K562 (cell line): ENCODE results near the gene CPNE8. TPM values are rescaled to one million over a fixed set of nuclear protein-coding genes. Genes with fewer than 3 reads are reported as not detected.

Experiments used
- ATAC-seq: fragments of 200-7000 bp; cut with Tn5 transposase; 3 replicates; pipeline ENCODE4 v1.9.1; 2020; ENCODE audit warnings: moderate library complexity
- BruUV-seq: library from RNA; stranded (reverse); fragments of 400-500 nt; replicated peaks from 2 replicates; lab custom pipeline; 2021; lab: Mats Ljungman, UMichigan
- CTCF ChIA-PET: fragments of 300-600 bp; formaldehyde crosslinking; extraction: SDS; loops from one replicate; lab custom pipeline; 2021; ENCODE audit warnings: low intra/inter-chr PET ratio; lab: Yijun Ruan, JAX
- POLR2A ChIA-PET: fragments of 300-600, 350-650 bp; sonication (Branson Sonifier 250); formaldehyde crosslinking; extraction: SDS; loops from one replicate; lab custom pipeline; 2021; ENCODE audit warnings: antibody characterized with exemption, inconsistent platforms; lab: Yijun Ruan, JAX
- DNase-seq, 4 experiments: peaks; one replicate each; pipeline versions ENCODE4 v3.0.0 to v3.0.0-alpha.2; 2011 to 2018; ENCODE audit warnings: low spot score in 3 of 4, mixed read lengths in 3 of 4; ENCODE audit errors: extremely low read depth in 1 of 4
- FAIRE-seq: peaks from 2 replicates; lab custom pipeline; 2011; peaks lifted over from hg19 to GRCh38; lab: Jason Lieb, UNC
- H2AFZ ChIP-seq: 2 replicates; pipeline ENCODE4 v1.6.0; 2011; ENCODE audit warnings: low read depth, low read length, control low read depth, inconsistent platforms
- H3K27ac ChIP-seq: fragments of 200-600 bp; 3 replicates; pipeline ENCODE4 v1.8.0; 2011; ENCODE audit warnings: low read depth, mild to moderate bottlenecking, control low read depth, inconsistent platforms, low read length, moderate library complexity, mixed read lengths; ENCODE audit errors: extremely low read depth
- H3K27me3 ChIP-seq, 2 experiments: fragments of 300-600 bp in 1 of 2; 2 replicates in 1 of 2; 3 replicates in 1 of 2; pipeline versions ENCODE4 v1.6.0 to v1.8.0; 2011; ENCODE audit warnings: inconsistent platforms in 2 of 2, low read length in 2 of 2, mild to moderate bottlenecking in 1 of 2, mixed read lengths in 1 of 2, moderate library complexity in 1 of 2; ENCODE audit not compliant: control insufficient read depth in 2 of 2, insufficient read depth in 2 of 2
- H3K36me3 ChIP-seq: fragments of 300-600 bp; 3 replicates; pipeline ENCODE4 v1.8.0; 2011; ENCODE audit warnings: mild to moderate bottlenecking, low read length, inconsistent platforms; ENCODE audit not compliant: control insufficient read depth, insufficient read depth
- H3K4me1 ChIP-seq, 2 experiments: fragments of 200-600 bp in 1 of 2; replicated peaks in 1 of 2; 2 replicates in 1 of 2; 3 replicates in 1 of 2; pipeline versions ENCODE4 v1.5.1 to v1.8.0; 2011; ENCODE audit warnings: inconsistent platforms in 2 of 2, low read length in 2 of 2, mild to moderate bottlenecking in 1 of 2, mixed read lengths in 1 of 2, moderate library complexity in 1 of 2; ENCODE audit not compliant: control insufficient read depth in 2 of 2, insufficient read depth in 2 of 2
- H3K4me2 ChIP-seq: 2 replicates; pipeline ENCODE4 v1.6.1; 2011; ENCODE audit warnings: low read length, control low read depth, inconsistent platforms, mixed read lengths; ENCODE audit not compliant: insufficient read depth
- H3K4me3 ChIP-seq: fragments of 200-600 bp; sonication (generic), shearing (Covaris generic); 2 replicates; pipeline ENCODE4 v1.5.1; 2016; ENCODE audit warnings: control low read depth, inconsistent platforms
- H3K79me2 ChIP-seq: fragments of 200-600 bp; 3 replicates; pipeline ENCODE4 v1.8.0; 2011; ENCODE audit warnings: low read length, inconsistent platforms; ENCODE audit not compliant: control insufficient read depth, insufficient read depth
- H3K9ac ChIP-seq, 2 experiments: 2 replicates each; pipeline versions ENCODE4 v1.6.0 to v1.6.1; 2011; ENCODE audit warnings: low read depth in 2 of 2, low read length in 2 of 2, control low read depth in 1 of 2, inconsistent platforms in 1 of 2, mild to moderate bottlenecking in 1 of 2, mixed read lengths in 1 of 2; ENCODE audit not compliant: insufficient read depth in 1 of 2
- H3K9me1 ChIP-seq: one replicate; pipeline ENCODE4 v1.6.0; 2011; ENCODE audit warnings: inconsistent platforms, mild to moderate bottlenecking, low read length, moderate library complexity; ENCODE audit not compliant: control insufficient read depth, insufficient read depth
- H3K9me3 ChIP-seq: replicated peaks from 2 replicates; pipeline ENCODE4 v1.5.1; 2011; ENCODE audit warnings: low read depth, low read length, inconsistent platforms; ENCODE audit not compliant: control insufficient read depth, insufficient read depth
- H4K20me1 ChIP-seq: replicated peaks from 2 replicates; pipeline ENCODE4 v1.6.1; 2011; ENCODE audit warnings: low read length, inconsistent platforms, mixed read lengths; ENCODE audit not compliant: control insufficient read depth, insufficient read depth
- ASH1L ChIP-seq: fragments of 450-650 bp; IDR thresholded peaks from 2 replicates; pipeline ENCODE4 v1.6.1; 2018; ENCODE audit warnings: borderline replicate concordance, mild to moderate bottlenecking, low read depth; ENCODE audit not compliant: partially characterized antibody
- FOSL1 ChIP-seq: fragments of 200-800 bp; sonication (Bioruptor generic); conservative IDR thresholded peaks from 2 replicates; pipeline ENCODE4 v1.6.1; 2016; ENCODE audit warnings: missing genetic modification characterization, missing compliant biosample characterization
- KDM4B ChIP-seq, 2 experiments: fragments of 450-650 bp in 1 of 2; sonication (generic) in 1 of 2; IDR thresholded peaks; 2 replicates each; pipeline ENCODE4 v1.6.1; 2016 to 2017; ENCODE audit warnings: borderline replicate concordance in 2 of 2, antibody characterized with exemption in 1 of 2, low read depth in 1 of 2, mild to moderate bottlenecking in 1 of 2
- L3MBTL2 ChIP-seq: fragments of 450-650 bp; IDR thresholded peaks from 2 replicates; pipeline ENCODE4 v1.6.1; 2016; ENCODE audit warnings: mild to moderate bottlenecking, moderate library complexity
- NONO ChIP-seq, 2 experiments: fragments of 200-400 bp in 1 of 2; fragments of 450-650 bp in 1 of 2; formaldehyde crosslinking in 1 of 2; IDR thresholded peaks; 2 replicates each; pipeline ENCODE4 v1.6.1; 2017; ENCODE audit warnings: low read depth in 2 of 2, mild to moderate bottlenecking in 2 of 2, moderate library complexity in 2 of 2, low read length in 1 of 2
- POLR2B ChIP-seq: fragments of 450-650 bp; IDR thresholded peaks from 2 replicates; pipeline ENCODE4 v1.6.1; 2018; ENCODE audit warnings: low read depth; ENCODE audit not compliant: partially characterized antibody
- PURB ChIP-seq: sonication (generic); formaldehyde crosslinking; IDR thresholded peaks from 2 replicates; pipeline ENCODE4 v1.9.0; 2021; ENCODE audit warnings: low read depth, mild to moderate bottlenecking, missing genetic modification reagents
- SAFB2 ChIP-seq: fragments of 200-400 bp; formaldehyde crosslinking; IDR thresholded peaks from 2 replicates; pipeline ENCODE4 v1.6.1; 2018; ENCODE audit warnings: borderline replicate concordance, low read length, low read depth, moderate library complexity; ENCODE audit not compliant: severe bottlenecking
- ZNF133 ChIP-seq: fragments of 250-450 bp; sonication (Bioruptor Pico); IDR thresholded peaks from 2 replicates; pipeline ENCODE4 v1.4.0; 2020; ENCODE audit warnings: mild to moderate bottlenecking
- ZNF408 ChIP-seq: fragments of 250-450 bp; sonication (Bioruptor Pico); IDR thresholded peaks from 2 replicates; pipeline ENCODE4 v1.4.0; 2020; ENCODE audit warnings: low read depth, mild to moderate bottlenecking, moderate library complexity
- ZNF764 ChIP-seq: fragments of 250-450 bp; sonication (Bioruptor Pico); IDR thresholded peaks from 2 replicates; pipeline ENCODE4 v1.4.0; 2020; ENCODE audit warnings: low read depth, mild to moderate bottlenecking, moderate library complexity
- WGBS: fragments of 100-300 bp; shearing (Covaris generic); methylation state at CpG from one replicate; pipeline ENCODE4 v1.1.6; 2016; ENCODE audit warnings: low coverage, mixed read lengths; ENCODE audit not compliant: insufficient coverage; ENCODE audit errors: missing lambda C conversion rate; 5-methylcytosine and 5-hydroxymethylcytosine counted together
- in situ Hi-C: fragments of 300-500 bp; cut with MboI; formaldehyde crosslinking; loops from 4 replicates; pipeline ENCODE4 v1.15.0; 2018; ENCODE audit warnings: inconsistent platforms, mixed read lengths
- intact Hi-C: fragments of 100-400 bp; cut with micrococcal nuclease; formaldehyde crosslinking; loops from 2 replicates; pipeline ENCODE4 v1.14.2; 2022
- polyA plus RNA-seq, 8 experiments: library from polyadenylated mRNA; depleted of rRNA in 4 of 8; stranded (reverse) in 5 of 8; unstranded in 3 of 8; fragments of >200 nt; fragmentation: Nextera tagmentation in 2 of 8; fragmentation: Illumina TruSeq in 1 of 8; extraction: Ambion mirVana in 2 of 8; extraction: Trizol in 1 of 8; gene quantifications; 2 replicates each; pipeline versions ENCODE4 v1.2.1 to v1.2.3, GENCODE V29; 2011 to 2014; ENCODE audit warnings: inconsistent platforms in 1 of 8, missing spikeins in 1 of 8
- total RNA-seq, 7 experiments: library from RNA; depleted of rRNA in 6 of 7; stranded (reverse); fragments of >200 nt in 6 of 7; fragmentation: Illumina TruSeq in 2 of 7; extraction: Trizol in 2 of 7; gene quantifications; 2 replicates each; pipeline versions ENCODE4 v1.2.1 to v1.2.3, GENCODE V29; 2011 to 2021; ENCODE audit warnings: low replicate concordance in 1 of 7
- TF ChIP-seq, protein P1 (sequence below): fragments of 450-650 bp; IDR thresholded peaks from 2 replicates; pipeline ENCODE4 v1.7.1; 2018; ENCODE audit warnings: mild to moderate bottlenecking, low read depth; ENCODE audit not compliant: partially characterized antibody
- TF ChIP-seq, protein P2 (sequence below): fragments of 200-800 bp; sonication (Bioruptor generic); IDR thresholded peaks from 2 replicates; pipeline ENCODE4 v1.6.1; 2017; ENCODE audit warnings: missing genetic modification characterization, missing compliant biosample characterization
- TF ChIP-seq, protein P3 (sequence below): fragments of 450-650 bp; formaldehyde crosslinking; IDR thresholded peaks from 2 replicates; pipeline ENCODE4 v1.4.0; 2022; ENCODE audit warnings: missing genetic modification characterization
- TF ChIP-seq, protein P4 (sequence below): fragments of 450-650 bp; IDR thresholded peaks from 2 replicates; pipeline ENCODE4 v1.6.1; 2017; ENCODE audit warnings: antibody characterized with exemption

Gene CPNE8
- total and polyA plus RNA-seq, 9 of the 15 experiments (the other 6 are each of a cell fraction or from before 2014, with no cell fraction given), result 2.4 to 7.0 (median 4.2) TPM

DNA sequence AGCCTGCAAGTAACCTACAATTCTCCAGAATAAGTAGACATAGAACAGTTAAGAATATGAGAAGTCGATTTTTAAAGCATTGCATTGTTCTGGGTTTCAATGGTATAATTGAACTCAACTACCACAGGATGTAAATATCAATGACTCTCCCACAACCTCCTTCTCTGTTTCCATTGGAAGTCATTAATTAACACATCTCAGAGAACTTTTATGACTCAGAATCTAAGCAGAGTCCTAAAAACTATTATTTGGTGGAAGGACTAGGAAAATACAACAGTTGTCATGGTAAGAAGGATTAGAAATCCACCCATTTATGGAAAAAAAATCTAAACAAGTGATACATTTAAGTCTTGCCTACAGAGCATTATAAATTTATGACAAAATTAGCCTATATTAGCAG lies 21.1 kb upstream of the CPNE8 start:
- ChIA-PET CTCF (no interaction called here), POLR2A (no interaction called here)
- Histone ChIP-seq H3K4me3 (no peak overlapping the region), H3K36me3 (no peaks in the 10 kb centered on the region), H3K27ac (no peak overlapping the region), H3K9me3 (no peaks in the 10 kb centered on the region; the same call in 1 of the 2 replicates), H3K4me1 (no peaks in the 10 kb centered on the region; a peak in 1 of 5 replicates), H3K9me1 (no peaks in the 10 kb centered on the region), H3K4me2 (no peak overlapping the region), H4K20me1 (no peaks in the 10 kb centered on the region), H3K79me2 (no peaks in the 10 kb centered on the region), H3K9ac (no peak overlapping the region), H3K27me3 (no peaks in the 10 kb centered on the region), H2AFZ (no peak overlapping the region)
- in situ Hi-C loops (no loop called here), intact Hi-C loops (no loop called here)
- DNase-seq (no peak), ATAC-seq (no peak), FAIRE-seq (no peak)
- BruUV-seq, result no TSS peak
- 0% methylated on average over 1 of the region's 1 CpG for WGBS
- TF ChIP-seq POLR2B (no peak), L3MBTL2 (no peak), NONO (IDR thresholded peaks at IDR 0.05; ENCODE audit: low read depth in 2 of 2, low read length in 1 of 2) (no peak), ZNF133 (CRISPR knock-in tag) (no peak), FOSL1 (tag) (no peak), SAFB2 (no peak), ZNF408 (CRISPR knock-in tag) (no peak), ASH1L (no peak), ZNF764 (CRISPR knock-in tag) (no peak), PURB (CRISPR knock-in tag) (no peak), KDM4B (IDR thresholded peaks at IDR 0.05; ENCODE audit: borderline replicate concordance in 2 of 2, low read depth in 1 of 2) (no peak)
- TF ChIP-seq, protein P1, sequence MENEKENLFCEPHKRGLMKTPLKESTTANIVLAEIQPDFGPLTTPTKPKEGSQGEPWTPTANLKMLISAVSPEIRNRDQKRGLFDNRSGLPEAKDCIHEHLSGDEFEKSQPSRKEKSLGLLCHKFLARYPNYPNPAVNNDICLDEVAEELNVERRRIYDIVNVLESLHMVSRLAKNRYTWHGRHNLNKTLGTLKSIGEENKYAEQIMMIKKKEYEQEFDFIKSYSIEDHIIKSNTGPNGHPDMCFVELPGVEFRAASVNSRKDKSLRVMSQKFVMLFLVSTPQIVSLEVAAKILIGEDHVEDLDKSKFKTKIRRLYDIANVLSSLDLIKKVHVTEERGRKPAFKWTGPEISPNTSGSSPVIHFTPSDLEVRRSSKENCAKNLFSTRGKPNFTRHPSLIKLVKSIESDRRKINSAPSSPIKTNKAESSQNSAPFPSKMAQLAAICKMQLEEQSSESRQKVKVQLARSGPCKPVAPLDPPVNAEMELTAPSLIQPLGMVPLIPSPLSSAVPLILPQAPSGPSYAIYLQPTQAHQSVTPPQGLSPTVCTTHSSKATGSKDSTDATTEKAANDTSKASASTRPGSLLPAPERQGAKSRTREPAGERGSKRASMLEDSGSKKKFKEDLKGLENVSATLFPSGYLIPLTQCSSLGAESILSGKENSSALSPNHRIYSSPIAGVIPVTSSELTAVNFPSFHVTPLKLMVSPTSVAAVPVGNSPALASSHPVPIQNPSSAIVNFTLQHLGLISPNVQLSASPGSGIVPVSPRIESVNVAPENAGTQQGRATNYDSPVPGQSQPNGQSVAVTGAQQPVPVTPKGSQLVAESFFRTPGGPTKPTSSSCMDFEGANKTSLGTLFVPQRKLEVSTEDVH, result no peak
- TF ChIP-seq, protein P2, sequence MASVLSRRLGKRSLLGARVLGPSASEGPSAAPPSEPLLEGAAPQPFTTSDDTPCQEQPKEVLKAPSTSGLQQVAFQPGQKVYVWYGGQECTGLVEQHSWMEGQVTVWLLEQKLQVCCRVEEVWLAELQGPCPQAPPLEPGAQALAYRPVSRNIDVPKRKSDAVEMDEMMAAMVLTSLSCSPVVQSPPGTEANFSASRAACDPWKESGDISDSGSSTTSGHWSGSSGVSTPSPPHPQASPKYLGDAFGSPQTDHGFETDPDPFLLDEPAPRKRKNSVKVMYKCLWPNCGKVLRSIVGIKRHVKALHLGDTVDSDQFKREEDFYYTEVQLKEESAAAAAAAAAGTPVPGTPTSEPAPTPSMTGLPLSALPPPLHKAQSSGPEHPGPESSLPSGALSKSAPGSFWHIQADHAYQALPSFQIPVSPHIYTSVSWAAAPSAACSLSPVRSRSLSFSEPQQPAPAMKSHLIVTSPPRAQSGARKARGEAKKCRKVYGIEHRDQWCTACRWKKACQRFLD (CRISPR knock-in tag), result no peak
- TF ChIP-seq, protein P3, sequence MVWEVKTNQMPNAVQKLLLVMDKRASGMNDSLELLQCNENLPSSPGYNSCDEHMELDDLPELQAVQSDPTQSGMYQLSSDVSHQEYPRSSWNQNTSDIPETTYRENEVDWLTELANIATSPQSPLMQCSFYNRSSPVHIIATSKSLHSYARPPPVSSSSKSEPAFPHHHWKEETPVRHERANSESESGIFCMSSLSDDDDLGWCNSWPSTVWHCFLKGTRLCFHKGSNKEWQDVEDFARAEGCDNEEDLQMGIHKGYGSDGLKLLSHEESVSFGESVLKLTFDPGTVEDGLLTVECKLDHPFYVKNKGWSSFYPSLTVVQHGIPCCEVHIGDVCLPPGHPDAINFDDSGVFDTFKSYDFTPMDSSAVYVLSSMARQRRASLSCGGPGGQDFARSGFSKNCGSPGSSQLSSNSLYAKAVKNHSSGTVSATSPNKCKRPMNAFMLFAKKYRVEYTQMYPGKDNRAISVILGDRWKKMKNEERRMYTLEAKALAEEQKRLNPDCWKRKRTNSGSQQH (CRISPR knock-in tag), result no peak
- TF ChIP-seq, protein P4, sequence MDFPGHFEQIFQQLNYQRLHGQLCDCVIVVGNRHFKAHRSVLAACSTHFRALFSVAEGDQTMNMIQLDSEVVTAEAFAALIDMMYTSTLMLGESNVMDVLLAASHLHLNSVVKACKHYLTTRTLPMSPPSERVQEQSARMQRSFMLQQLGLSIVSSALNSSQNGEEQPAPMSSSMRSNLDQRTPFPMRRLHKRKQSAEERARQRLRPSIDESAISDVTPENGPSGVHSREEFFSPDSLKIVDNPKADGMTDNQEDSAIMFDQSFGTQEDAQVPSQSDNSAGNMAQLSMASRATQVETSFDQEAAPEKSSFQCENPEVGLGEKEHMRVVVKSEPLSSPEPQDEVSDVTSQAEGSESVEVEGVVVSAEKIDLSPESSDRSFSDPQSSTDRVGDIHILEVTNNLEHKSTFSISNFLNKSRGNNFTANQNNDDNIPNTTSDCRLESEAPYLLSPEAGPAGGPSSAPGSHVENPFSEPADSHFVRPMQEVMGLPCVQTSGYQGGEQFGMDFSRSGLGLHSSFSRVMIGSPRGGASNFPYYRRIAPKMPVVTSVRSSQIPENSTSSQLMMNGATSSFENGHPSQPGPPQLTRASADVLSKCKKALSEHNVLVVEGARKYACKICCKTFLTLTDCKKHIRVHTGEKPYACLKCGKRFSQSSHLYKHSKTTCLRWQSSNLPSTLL, result no peak
